NCI-H2196 (cell line): Measurements from ENCODE around the gene TBCD.

Source experiments
- DNase-seq: peaks from one replicate; lab custom pipeline; 2025; ENCODE audit not compliant: unreplicated experiment; lab: John Stamatoyannopoulos, UW

The TBCD gene

GRCh38 chr17:82789806-82790205 lies 37.9 kb downstream of the TBCD start:
- DNase-seq = no peak

DNA sequence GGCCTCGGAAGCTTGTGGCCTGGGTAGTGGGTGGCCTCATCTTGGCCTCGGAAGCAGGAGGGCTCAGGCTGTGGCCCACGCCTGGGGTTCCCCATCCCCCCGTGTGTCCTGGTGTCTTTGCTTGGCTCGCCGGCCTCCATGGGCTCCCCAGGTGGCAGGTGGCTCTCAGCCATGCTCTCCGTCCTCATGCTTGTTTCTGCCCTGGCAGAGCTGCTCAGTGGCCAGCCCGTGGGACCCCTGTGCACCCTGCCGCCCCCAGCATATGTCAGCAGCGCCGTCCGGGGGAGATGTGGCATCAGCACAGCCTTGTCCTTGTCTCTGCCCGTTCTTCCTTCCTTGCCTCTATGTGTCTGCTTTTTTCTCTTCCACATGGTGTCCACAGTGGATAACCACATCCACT lies 38.5 kb downstream of the TBCD start:
- no peak for DNase-seq

DNA sequence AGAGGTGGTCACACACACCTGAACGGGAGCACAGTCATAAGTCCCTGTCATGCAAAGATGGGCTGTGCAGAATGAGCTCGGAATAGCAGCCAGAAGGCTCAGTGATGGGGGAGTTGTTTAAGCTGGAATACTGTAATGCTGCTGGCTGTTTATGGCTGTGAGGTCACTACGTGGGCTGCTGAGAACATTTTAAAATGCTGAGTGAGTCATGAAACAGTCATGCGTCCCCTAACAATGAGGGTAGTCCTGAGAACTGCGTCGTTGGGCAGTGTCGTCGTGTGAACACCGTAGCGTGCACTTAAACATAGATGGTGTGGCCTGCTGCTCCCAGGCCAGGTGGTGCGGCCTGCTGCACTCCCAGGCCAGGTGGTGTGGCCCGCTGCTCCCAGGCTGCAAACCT lies 39.7 kb downstream of the TBCD start:
- DNase-seq = no peak

- no peak for DNase-seq
Measured at GRCh38 chr17:82793974-82794630, 42.2 kb downstream of the TBCD start.

- DNase-seq = no peak
Measured at GRCh38 chr17:82794781-82795482, 43.1 kb downstream of the TBCD start.

DNA sequence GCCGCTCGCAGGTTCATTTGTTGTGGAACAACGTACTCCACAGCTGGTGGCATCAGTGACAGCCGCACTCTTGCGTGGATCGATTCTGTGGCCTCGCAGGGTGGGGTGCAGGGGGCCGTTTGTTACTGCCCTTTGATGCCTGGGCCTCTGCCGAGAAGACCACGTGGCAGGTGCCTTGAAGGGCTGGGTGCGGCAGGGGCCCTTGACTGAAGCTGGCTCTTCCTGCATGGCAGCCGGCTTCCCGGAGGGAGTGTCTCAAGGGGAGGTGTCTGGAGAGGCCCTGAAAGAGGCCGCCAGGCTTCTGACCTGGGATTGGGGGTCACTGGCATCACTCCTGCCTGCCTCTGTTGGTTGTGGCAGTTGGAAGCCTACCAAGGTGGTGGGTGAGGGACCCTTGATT lies 43.8 kb downstream of the TBCD start:
- DNase-seq = no peak

DNA sequence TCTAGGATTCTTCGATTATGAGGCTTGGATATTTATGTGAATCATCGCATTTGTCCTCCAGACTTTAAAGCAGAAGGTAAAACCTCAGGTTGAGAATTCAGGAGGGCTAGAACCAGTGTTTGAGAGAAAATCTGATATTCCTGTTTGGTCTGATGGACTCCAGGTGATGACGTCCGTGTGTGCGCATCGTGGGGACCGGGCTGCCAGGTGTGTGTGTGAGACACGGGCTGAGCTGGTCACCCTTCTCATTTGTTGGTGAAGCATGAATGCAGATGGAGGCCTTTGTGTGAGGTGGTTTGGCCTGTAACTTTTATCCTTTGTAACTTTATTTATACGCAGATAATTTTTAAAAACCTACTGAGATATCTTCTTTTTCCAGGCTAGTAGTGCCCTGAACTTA lies 45.2 kb downstream of the TBCD start:
- DNase-seq = no peak

DNA sequence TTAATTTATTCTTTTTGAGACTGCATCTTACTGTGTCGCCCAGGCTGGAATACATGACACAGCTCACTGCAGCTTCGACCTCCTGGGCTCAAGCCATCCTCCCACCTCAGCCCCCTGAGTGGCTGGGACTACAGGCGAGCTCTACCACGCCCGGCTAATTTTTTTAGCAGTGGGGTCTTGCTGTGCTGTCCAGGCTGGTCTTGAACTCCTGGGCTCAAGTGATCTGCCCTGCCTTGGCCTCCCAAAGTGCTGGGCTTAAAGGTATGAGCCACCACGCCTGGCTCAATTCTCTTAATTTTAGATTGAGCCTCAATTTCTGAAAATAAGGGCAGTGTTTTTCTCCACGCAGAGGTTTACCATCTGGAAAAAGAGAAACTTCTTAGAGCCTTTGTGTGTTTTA lies 46.9 kb downstream of the TBCD start:
- DNase-seq = no peak

- no peak for DNase-seq
Measured at GRCh38 chr17:82799591-82799990, 47.7 kb downstream of the TBCD start.

DNA sequence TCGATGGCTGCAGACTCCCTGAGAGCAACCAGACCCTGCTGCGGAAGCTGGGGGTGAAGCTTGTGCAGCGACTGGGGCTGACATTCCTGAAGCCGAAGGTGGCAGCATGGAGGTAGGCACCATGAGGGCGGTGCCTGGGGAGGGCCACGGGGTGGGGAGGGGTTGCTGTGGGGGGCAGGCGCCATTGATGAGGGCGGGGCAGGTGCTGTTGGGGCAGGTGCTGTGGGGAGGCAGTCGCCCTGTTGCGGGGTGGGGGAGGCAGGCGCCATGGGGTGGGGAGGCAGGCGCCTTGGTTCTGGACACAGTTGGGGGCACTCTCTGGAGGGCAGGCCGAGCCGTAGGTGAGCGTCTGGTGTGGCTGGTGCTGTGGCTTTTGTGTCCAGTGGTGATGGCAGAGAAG lies 49.0 kb downstream of the TBCD start:
- DNase-seq = no peak

DNA sequence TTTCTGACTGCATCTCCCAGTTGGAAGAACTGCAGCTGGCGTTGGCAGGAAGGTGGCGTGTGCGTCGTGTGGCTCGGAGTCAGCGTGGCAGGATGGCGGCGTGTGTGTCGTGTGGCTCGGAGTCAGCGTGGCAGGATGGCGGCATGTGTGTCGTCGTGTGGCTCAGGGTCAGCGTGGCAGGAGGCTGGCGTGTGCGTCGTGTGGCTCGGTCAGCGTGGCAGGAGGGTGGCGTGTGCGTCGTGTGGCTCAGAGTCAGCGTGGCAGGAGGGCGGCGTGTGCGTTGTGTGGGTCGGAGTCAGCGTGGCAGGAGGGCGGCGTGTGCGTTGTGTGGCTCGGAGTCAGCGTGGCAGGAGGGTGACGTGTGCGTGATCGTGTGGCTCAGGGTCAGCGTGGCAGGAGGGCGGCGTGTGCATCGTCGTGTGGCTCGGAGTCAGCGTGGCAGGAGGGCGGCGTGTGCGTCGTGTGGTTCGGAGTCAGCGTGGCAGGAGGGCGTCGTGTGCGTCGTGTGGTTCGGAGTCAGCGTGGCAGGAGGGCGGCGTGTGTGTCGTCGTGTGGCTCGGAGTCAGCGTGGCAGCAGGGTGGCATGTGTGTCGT lies 49.6 kb downstream of the TBCD start:
- DNase-seq = no peak

GRCh38 chr17:82802075-82802780 lies 50.4 kb downstream of the TBCD start:
- no peak for DNase-seq

- DNase-seq = no peak
Measured at GRCh38 chr17:82803185-82803584, 51.3 kb downstream of the TBCD start.

- DNase-seq = no peak
Measured at GRCh38 chr17:82803606-82804005, 51.7 kb downstream of the TBCD start.

GRCh38 chr17:82804442-82805191 lies 52.8 kb downstream of the TBCD start:
- peak; percentile 80 for DNase-seq

DNA sequence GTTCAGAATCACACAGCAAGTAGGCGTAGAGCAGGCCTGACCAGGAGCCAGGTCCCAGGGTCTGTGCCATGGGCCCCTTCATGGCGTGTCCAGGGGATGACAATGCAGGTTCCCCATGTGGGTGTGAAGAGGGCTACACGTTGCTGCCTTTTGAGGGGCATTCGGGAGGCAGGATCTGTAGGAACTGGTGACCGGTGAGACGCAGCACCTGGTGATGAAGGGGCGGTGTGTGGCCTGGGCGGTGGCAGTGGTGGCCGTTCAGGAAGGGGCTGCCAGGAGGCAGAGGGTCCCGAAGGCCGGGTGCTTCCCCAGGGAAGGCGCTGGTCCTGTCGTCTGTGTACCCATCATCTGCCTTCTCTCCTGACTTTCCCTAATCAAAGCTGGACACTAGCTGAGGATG lies 53.4 kb downstream of the TBCD start:
- no peak for DNase-seq

- no peak for DNase-seq
Measured at GRCh38 chr17:82805823-82806222, 54.0 kb downstream of the TBCD start.

DNA sequence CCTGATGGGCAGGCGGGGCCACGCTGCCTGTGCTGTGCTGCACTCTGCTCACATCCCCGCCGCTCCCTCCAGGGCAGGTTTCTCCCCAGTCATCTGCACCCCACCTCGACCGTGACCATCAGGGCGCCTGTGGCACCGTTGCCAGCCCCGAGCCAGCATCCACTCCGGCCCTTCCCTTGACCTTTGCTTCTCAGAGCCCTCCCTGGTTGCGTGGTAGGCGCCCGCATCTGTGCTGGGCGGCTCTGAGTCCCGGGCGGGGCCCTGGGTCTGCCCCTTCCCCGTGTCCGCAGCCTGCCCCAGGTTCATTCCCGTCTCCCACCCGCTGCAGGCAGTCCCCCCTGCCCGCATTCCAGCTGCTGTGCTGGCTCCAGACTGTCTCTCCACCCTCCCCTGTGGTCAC lies 54.8 kb downstream of the TBCD start:
- DNase-seq = no peak

GRCh38 chr17:82807101-82807500 lies 55.2 kb downstream of the TBCD start:
- DNase-seq = no peak

DNA sequence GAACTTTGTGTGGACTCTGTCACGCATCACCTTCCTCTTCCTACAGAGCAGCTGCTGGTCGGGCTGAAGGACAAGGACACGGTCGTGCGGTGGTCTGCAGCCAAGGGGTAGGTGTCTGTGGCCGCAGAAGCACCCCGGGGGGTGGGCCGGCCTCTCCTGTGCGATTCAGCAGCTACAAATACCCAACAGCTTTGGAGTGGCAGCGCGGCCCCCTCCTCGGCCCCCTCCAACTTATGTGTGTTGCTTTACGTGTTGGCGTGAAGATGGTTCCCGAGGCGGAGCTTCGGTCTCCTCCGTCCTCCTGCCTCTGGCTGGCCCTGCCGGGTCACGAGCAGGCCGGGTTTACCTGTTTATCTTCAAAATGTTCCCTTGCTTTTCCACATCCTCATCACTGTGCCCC lies 55.7 kb downstream of the TBCD start:
- no peak for DNase-seq

- no peak for DNase-seq
Measured at GRCh38 chr17:82808006-82808405, 56.1 kb downstream of the TBCD start.
